Spleen (tissue), 11 donors: Measurements from ENCODE around the gene DCAF4L1. TPM values are rescaled to one million over a fixed set of nuclear protein-coding genes. Genes with fewer than 3 reads are reported as not detected.

Experiments
- DNase-seq: peaks from one replicate; pipeline ENCODE4 v3.0.0-alpha.2; 2020
- H3K27ac ChIP-seq, 8 donors: fragments of 200-600 bp; sonication (generic) in 7 of 8; 1 replicate in 4 of 8; 2 replicates in 4 of 8; pipeline versions ENCODE4 v1.5.0 to v1.8.0; 2016 to 2021; ENCODE audit warnings: inconsistent platforms in 4 of 8, mild to moderate bottlenecking in 4 of 8, moderate library complexity in 1 of 8
- H3K27me3 ChIP-seq, 7 donors: fragments of 200-600 bp; sonication (generic) in 6 of 7; replicated peaks in 1 of 7; 1 replicate in 4 of 7; 2 replicates in 3 of 7; pipeline versions ENCODE4 v1.5.0 to v1.8.0; 2016 to 2021; ENCODE audit warnings: inconsistent platforms in 3 of 7, mild to moderate bottlenecking in 1 of 7
- H3K36me3 ChIP-seq, 6 donors: fragments of 200-600 bp; sonication (generic) in 5 of 6; 1 replicate in 4 of 6; 2 replicates in 2 of 6; pipeline versions ENCODE4 v1.5.0 to v1.8.0; 2016 to 2021; ENCODE audit warnings: inconsistent platforms in 2 of 6
- H3K4me1 ChIP-seq, 6 donors: fragments of 200-600 bp; sonication (generic) in 5 of 6; 1 replicate in 3 of 6; 2 replicates in 3 of 6; pipeline versions ENCODE4 v1.5.0 to v1.8.0; 2016 to 2021; ENCODE audit warnings: inconsistent platforms in 3 of 6
- H3K4me3 ChIP-seq, 8 donors: fragments of 200-600 bp; sonication (generic) in 7 of 8; 1 replicate in 4 of 8; 2 replicates in 4 of 8; pipeline versions ENCODE4 v1.5.0 to v1.8.0; 2016 to 2021; ENCODE audit warnings: inconsistent platforms in 4 of 8, mild to moderate bottlenecking in 4 of 8, moderate library complexity in 2 of 8
- H3K9me3 ChIP-seq, 8 donors: fragments of 200-600 bp; sonication (generic) in 7 of 8; 1 replicate in 4 of 8; 2 replicates in 4 of 8; pipeline versions ENCODE4 v1.5.0 to v1.8.0; 2016 to 2021; ENCODE audit warnings: inconsistent platforms in 4 of 8
- CTCF ChIP-seq, 11 experiments: fragments of 200-600 bp in 7 of 11; fragments of 450-650 bp in 4 of 11; sonication (generic) in 4 of 11; IDR thresholded peaks in 8 of 11; conservative IDR thresholded peaks in 3 of 11; 1 replicate in 7 of 11; 2 replicates in 4 of 11; pipeline versions ENCODE4 v1.4.0 to v1.8.0; 2016 to 2021; ENCODE audit warnings: antibody characterized with exemption in 11 of 11, inconsistent platforms in 4 of 11, mild to moderate bottlenecking in 1 of 11
- POLR2A ChIP-seq, 3 donors: fragments of 450-650 bp; IDR thresholded peaks; one replicate each; pipeline ENCODE4 v1.5.1; 2017; ENCODE audit warnings: antibody characterized with exemption in 3 of 3, mild to moderate bottlenecking in 1 of 3
- POLR2AphosphoS5 ChIP-seq, 3 donors: sonication (generic); formaldehyde crosslinking; IDR thresholded peaks; one replicate each; pipeline ENCODE4 v1.5.1; 2017; ENCODE audit warnings: antibody characterized with exemption in 3 of 3
- WGBS, 5 donors: extraction: QIAGEN DNeasy Blood & Tissue Kit in 3 of 5; methylation state at CpG; one replicate each; pipeline versions ENCODE4 v1.1.5 to v1.1.7; 2013 to 2018; 5-methylcytosine and 5-hydroxymethylcytosine counted together
- intact Hi-C: fragments of 100-400 bp; cut with DNase I; formaldehyde crosslinking; loops from one replicate; pipeline ENCODE4 v1.15.0; 2023; ENCODE audit warnings: low total_unique reads
- polyA plus RNA-seq, 3 donors: library from polyadenylated mRNA; stranded (reverse); fragments of 200-250 nt; gene quantifications; one replicate each; pipeline ENCODE4 v1.2.1, GENCODE V29; 2013
- total RNA-seq, 7 donors: library from RNA; depleted of rRNA in 3 of 7; stranded (reverse); fragments of >200 nt in 3 of 7; fragmentation: NEBNext Ultra II Directional in 4 of 7; extraction: Animal tissue kit (Norgen Biotek cat#: 25700) in 4 of 7; gene quantifications; one replicate each; pipeline versions ENCODE4 v1.1.0 to v1.2.1, GENCODE V29; 2016 to 2021
- donor health status: healthy with polysubstance abuse.
- donor health status: DM: no; HTN: no; CAD: no; lungs with moderate emphysema.
- donor health status: DM: no; HTN: no; CAD: no.
- donor health status: Bipolar disorder and iron deficiency.
- donor health status: healthy.
- donor health status: DM: no; HTN: no; CAD: no.
- donor health status: DM: yes; HTN: yes; CAD: no.

Gene DCAF4L1
- total and polyA plus RNA-seq, 10 donors, result 0.15 to 2.5 (median 0.49) TPM

- H3K9me3 ChIP-seq, result no peaks in the 10 kb centered on the region
- DNase-seq, result peak; percentile 98
- no peaks in the 10 kb centered on the region for H3K27me3 ChIP-seq
- H3K4me1 ChIP-seq, result peaks cover 4 to 62% (median 37%) of the 10 kb centered on the region in 6 donors
- TF ChIP-seq POLR2A (IDR thresholded peaks at IDR 0.05) (peak in 1 of 3 donors; percentile 50), POLR2AphosphoS5 (IDR thresholded peaks at IDR 0.05) (peak; percentile 96 to 98 (median 98)), CTCF (IDR thresholded peaks at IDR 0.05 in 8 of 11, conservative IDR thresholded peaks at IDR 0.05 in 3 of 11) (peak in 10 of 11 experiments; percentile 20 to 67 (median 53))
- peak within 1 kb of the TSS; percentile 83 to 93 (median 88) for H3K27ac ChIP-seq
- peak within 1 kb of the TSS; percentile 66 to 94 (median 76) for H3K4me3 ChIP-seq
- intact Hi-C loops, result no loop called here
- no peaks in the 10 kb centered on the region for H3K36me3 ChIP-seq
- WGBS, 5 donors, result 0 to 1% (median 0%) methylated on average over 48 to 64 of the region's 64 CpGs
Measured at GRCh38 chr4:41990365-41991111, 9.0 kb downstream of the DCAF4L1 start, which contains the start of gene SLC30A9. SLC30A9 (plus strand) TSS chr4:41990530; CDS start chr4:41990652, 122 bp downstream.

GRCh38 chr4:41991916-41992767, 10.6 kb downstream of the DCAF4L1 start:
- no peak for DNase-seq
- no peaks in the 10 kb centered on the region for H3K9me3 ChIP-seq
- H3K4me3 ChIP-seq, result peak overlapping the region in 3 of 8 donors; percentile 76 to 94 (median 84)
- H3K36me3 ChIP-seq, result no peaks in the 10 kb centered on the region
- no peak for TF ChIP-seq POLR2A (IDR thresholded peaks at IDR 0.05)
- no peak for TF ChIP-seq POLR2AphosphoS5 (IDR thresholded peaks at IDR 0.05)
- TF ChIP-seq CTCF (IDR thresholded peaks at IDR 0.05 in 8 of 11, conservative IDR thresholded peaks at IDR 0.05 in 3 of 11), result no peak
- H3K4me1 ChIP-seq, result peaks cover 4 to 73% (median 37%) of the 10 kb centered on the region in 6 donors
- WGBS, 5 donors, result 92 to 95% (median 94%) methylated on average over 10 of the region's 10 CpGs
- intact Hi-C loops, result no loop called here
- no peaks in the 10 kb centered on the region for H3K27me3 ChIP-seq
- H3K27ac ChIP-seq, result no peak overlapping the region

DNA sequence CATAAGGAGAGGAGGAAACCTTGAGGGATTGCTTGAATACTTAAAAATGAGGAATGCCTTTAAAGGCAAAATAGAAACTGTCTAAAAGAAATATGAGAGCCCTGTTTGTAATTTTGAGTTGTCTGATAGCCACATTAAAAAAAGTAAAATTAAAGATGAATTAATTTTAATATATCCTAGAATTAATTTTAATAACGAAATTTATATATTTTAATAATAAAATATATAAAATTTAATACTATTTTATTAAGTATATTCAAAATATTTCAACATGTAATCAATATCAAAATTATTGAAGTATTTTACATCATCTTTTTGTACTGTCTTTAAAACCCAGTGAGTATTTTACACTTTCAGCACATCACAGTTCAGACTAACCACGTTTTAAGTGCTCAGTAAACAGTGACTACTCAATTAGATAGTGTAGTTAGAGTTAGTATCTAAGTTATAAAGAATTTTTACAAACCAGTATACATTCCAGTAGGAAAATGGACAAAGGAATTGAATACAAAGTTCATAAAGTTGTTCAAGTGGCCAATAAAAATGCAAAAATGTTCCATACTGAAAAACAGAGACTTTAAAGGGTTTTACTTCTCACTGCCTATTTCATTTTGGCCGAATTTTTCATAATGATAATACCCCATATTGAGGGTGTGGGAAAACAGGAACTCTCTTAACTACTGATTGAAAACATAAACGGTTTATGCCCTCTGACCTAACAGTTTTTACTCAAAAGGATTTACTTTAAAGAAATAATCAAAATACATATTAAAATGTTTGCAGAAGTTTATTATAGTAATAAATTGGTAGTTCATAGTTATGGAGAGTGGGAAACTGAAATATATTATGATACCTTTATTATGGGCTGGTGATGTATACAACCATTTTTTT, 11.7 kb downstream of the DCAF4L1 start:
- intact Hi-C loops, result no loop called here
- 78 to 84% (median 78%) methylated on average over 4 of the region's 4 CpGs for WGBS, 5 donors

GRCh38 chr4:41994461-41994985, 13.0 kb downstream of the DCAF4L1 start:
- H3K4me3 ChIP-seq, result no peak overlapping the region
- TF ChIP-seq POLR2AphosphoS5 (IDR thresholded peaks at IDR 0.05) (no peak), CTCF (IDR thresholded peaks at IDR 0.05 in 8 of 11, conservative IDR thresholded peaks at IDR 0.05 in 3 of 11) (no peak), POLR2A (IDR thresholded peaks at IDR 0.05) (no peak)
- H3K36me3 ChIP-seq, result peaks cover 0 to 6% (median 0%) of the 10 kb centered on the region in 6 donors
- intact Hi-C loops, result no loop called here
- 86 to 92% (median 89%) methylated on average over 3 of the region's 3 CpGs for WGBS, 5 donors
- no peak for DNase-seq
- H3K27me3 ChIP-seq, result no peaks in the 10 kb centered on the region
- peaks cover 2 to 63% (median 31%) of the 10 kb centered on the region in 6 donors for H3K4me1 ChIP-seq
- H3K27ac ChIP-seq, result no peak overlapping the region
- H3K9me3 ChIP-seq, result no peaks in the 10 kb centered on the region

More for the DNA sequence above, 11.7 kb downstream of the DCAF4L1 start:
- Histone ChIP-seq H3K36me3 (peaks cover 0 to under 1% (median 0%) of the 10 kb centered on the region in 6 donors), H3K27ac (no peak overlapping the region), H3K27me3 (no peaks in the 10 kb centered on the region), H3K4me1 (peaks cover 4 to 74% (median 37%) of the 10 kb centered on the region in 6 donors), H3K4me3 (no peak overlapping the region), H3K9me3 (no peaks in the 10 kb centered on the region)
- no peak for TF ChIP-seq POLR2A (IDR thresholded peaks at IDR 0.05)
- TF ChIP-seq POLR2AphosphoS5 (IDR thresholded peaks at IDR 0.05), result no peak
- DNase-seq, result no peak
